ENCODE measurements around the gene THSD7B. TPM values are rescaled to one million over a fixed set of nuclear protein-coding genes. Genes with fewer than 3 reads are reported as not detected.

THSD7B gene
- total and polyA plus RNA-seq, 9 donors: 0.10 to 0.82 (median 0.37) TPM; not detected in 1

DNA sequence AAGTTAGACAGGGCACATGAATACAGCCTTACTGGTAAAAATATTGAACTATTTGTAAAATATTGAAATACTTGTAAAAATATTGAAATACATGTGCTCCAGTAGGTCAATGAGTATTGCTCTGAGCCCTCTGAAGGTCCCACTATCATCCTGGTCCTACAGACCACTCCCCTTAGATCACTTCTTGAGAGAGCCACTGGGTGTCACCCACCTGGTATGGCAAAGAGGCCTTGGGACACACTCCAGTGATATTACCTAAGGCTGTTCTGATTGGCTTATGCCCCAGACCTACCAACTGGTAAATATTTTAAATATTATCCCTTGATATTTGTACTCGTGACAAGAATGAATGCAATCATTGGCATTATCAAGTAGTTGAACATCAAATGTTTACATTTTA, 5.0 kb downstream of the THSD7B start:
- Histone ChIP-seq H3K4me3 (no peak overlapping the region), H3K27me3 (no peaks in the 10 kb centered on the region), H3K9me3 (no peaks in the 10 kb centered on the region), H3K36me3 (no peaks in the 10 kb centered on the region), H3K27ac (no peak overlapping the region), H3K4me1 (ENCODE audit: insufficient read depth) (peaks cover 2% of the 10 kb centered on the region)
- intact Hi-C loops (cut with DNase I): no loop called here
- no peak for DNase-seq
- WGBS, 3 donors: 57 to 86% (median 72%) methylated on average over 1 of the region's 1 CpG
- TF ChIP-seq POLR2A (IDR thresholded peaks at IDR 0.05): no peak
- TF ChIP-seq, protein P1, sequence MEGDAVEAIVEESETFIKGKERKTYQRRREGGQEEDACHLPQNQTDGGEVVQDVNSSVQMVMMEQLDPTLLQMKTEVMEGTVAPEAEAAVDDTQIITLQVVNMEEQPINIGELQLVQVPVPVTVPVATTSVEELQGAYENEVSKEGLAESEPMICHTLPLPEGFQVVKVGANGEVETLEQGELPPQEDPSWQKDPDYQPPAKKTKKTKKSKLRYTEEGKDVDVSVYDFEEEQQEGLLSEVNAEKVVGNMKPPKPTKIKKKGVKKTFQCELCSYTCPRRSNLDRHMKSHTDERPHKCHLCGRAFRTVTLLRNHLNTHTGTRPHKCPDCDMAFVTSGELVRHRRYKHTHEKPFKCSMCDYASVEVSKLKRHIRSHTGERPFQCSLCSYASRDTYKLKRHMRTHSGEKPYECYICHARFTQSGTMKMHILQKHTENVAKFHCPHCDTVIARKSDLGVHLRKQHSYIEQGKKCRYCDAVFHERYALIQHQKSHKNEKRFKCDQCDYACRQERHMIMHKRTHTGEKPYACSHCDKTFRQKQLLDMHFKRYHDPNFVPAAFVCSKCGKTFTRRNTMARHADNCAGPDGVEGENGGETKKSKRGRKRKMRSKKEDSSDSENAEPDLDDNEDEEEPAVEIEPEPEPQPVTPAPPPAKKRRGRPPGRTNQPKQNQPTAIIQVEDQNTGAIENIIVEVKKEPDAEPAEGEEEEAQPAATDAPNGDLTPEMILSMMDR (IDR thresholded peaks at IDR 0.05): no peak

DNA sequence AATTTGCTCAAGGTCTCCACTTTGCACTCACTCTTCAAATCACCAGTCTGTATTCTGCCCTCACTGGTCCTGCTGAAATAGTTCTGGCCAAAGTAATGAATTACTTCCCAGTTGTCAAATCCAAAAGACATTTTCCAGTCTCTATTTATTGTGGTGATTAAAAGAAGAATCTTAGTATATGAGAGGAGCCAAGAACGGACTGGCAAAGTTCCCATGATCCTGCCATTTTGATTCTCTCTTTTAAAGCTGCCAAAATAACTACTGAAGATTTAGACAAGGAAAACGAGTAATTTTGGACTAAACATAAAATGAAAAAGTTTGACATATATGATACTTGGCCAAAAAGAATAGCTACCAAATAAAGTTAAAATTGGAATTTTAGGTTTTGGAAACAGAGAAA, 12.0 kb downstream of the THSD7B start:
- Histone ChIP-seq H3K4me1 (ENCODE audit: insufficient read depth) (no peaks in the 10 kb centered on the region), H3K4me3 (no peak overlapping the region), H3K36me3 (no peaks in the 10 kb centered on the region), H3K9me3 (no peaks in the 10 kb centered on the region), H3K27me3 (no peaks in the 10 kb centered on the region), H3K27ac (no peak overlapping the region)
- intact Hi-C loops (cut with DNase I): no loop called here
- 45 to 49% (median 45%) methylated on average over 2 of the region's 2 CpGs for WGBS, 3 donors
- no peak for TF ChIP-seq EP300 (IDR thresholded peaks at IDR 0.05)
- no peak for TF ChIP-seq POLR2A (IDR thresholded peaks at IDR 0.05)
- TF ChIP-seq, protein P1 (IDR thresholded peaks at IDR 0.05): no peak
- no peak for DNase-seq

DNA sequence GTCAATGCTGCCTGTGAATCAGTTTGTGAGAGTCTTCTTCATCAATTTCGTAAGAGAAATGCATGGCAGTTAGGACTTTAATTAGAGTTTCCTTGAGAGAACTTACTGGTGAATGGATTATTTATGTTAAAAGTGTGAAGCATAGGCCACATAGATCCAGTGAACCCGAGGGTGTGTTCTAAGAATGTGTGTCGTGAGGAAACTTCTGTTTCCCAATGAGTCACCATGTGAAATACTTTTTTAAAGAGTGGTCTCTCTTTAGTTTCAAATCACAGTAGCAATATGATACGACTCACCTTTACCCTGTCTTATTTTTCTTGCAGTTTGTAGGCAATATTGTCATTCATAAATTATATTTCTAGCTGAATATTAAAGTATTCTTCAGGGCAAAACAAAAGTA, 18.5 kb downstream of the THSD7B start:
- WGBS, 3 donors: 61 to 63% (median 61%) methylated on average over 4 of the region's 4 CpGs
- Histone ChIP-seq H3K27me3 (no peaks in the 10 kb centered on the region), H3K36me3 (no peaks in the 10 kb centered on the region), H3K4me3 (no peak overlapping the region), H3K27ac (no peak overlapping the region), H3K4me1 (ENCODE audit: insufficient read depth) (no peaks in the 10 kb centered on the region), H3K9me3 (no peaks in the 10 kb centered on the region)
- no peak for TF ChIP-seq EP300 (IDR thresholded peaks at IDR 0.05)
- TF ChIP-seq, protein P1 (IDR thresholded peaks at IDR 0.05): no peak
- no peak for TF ChIP-seq POLR2A (IDR thresholded peaks at IDR 0.05)
- no peak for DNase-seq
- intact Hi-C loops (cut with DNase I): no loop called here

DNA sequence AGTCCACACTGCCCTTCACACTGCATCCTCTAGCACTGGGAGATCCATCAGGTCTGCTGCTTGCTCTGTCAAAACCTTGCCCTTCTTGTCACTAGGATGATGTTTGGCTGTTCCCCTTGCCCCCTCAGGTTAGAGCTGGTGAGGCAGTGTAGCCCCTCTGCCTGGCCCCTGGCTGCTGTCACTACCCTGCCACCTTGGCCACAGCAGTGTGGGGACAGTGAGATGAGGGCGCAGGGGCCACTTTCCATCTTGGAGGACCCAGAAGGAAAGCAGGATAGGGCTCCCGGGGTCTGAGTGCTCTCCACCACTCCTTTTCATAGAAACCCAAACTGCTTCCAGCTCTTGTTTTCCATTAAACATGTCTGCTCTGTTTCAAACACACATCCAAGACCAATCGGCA, 19.9 kb downstream of the THSD7B start:
- no peak overlapping the region for H3K27ac ChIP-seq
- no peaks in the 10 kb centered on the region for H3K9me3 ChIP-seq
- intact Hi-C loops (cut with DNase I): no loop called here
- no peaks in the 10 kb centered on the region for H3K4me1 ChIP-seq (ENCODE audit: insufficient read depth)
- WGBS, 3 donors: 90 to 94% (median 93%) methylated on average over 3 of the region's 3 CpGs
- no peaks in the 10 kb centered on the region for H3K27me3 ChIP-seq
- no peak overlapping the region for H3K4me3 ChIP-seq
- no peak for TF ChIP-seq EP300 (IDR thresholded peaks at IDR 0.05)
- TF ChIP-seq, protein P1 (IDR thresholded peaks at IDR 0.05): no peak
- no peak for TF ChIP-seq POLR2A (IDR thresholded peaks at IDR 0.05)
- H3K36me3 ChIP-seq: no peaks in the 10 kb centered on the region
- no peak for DNase-seq

DNA sequence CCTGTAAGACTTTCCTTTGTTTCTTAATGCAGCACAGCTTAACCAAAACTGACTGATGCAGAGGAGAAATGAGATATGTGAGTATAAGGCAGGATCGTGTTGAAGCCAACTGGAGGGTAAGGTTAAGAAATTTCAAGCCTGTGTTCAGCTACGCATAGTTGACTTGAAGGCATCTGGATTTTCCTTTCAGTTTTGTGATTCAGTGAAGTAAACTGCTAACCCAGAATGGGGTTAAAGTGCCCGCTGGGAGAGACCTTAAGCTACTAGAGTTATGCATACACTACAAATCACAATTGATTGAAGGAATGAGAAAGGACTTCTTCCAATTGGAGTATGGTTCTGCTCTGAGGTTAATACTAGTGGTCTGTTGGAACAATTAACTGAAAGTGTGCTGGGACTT, 22.6 kb downstream of the THSD7B start:
- Histone ChIP-seq H3K9me3 (no peaks in the 10 kb centered on the region), H3K4me3 (no peak overlapping the region), H3K27me3 (no peaks in the 10 kb centered on the region), H3K36me3 (no peaks in the 10 kb centered on the region), H3K27ac (no peak overlapping the region), H3K4me1 (ENCODE audit: insufficient read depth) (no peaks in the 10 kb centered on the region)
- WGBS, 3 donors: 71 to 84% (median 73%) methylated on average over 3 of the region's 3 CpGs
- intact Hi-C loops (cut with DNase I): no loop called here
- TF ChIP-seq, protein P1 (IDR thresholded peaks at IDR 0.05): no peak
- DNase-seq: no peak
